Measurements from ENCODE around the gene RPL39.

The RPL39 gene

GRCh38 chrX:119745283-119745848, 46.1 kb downstream of the RPL39 start:
- Histone ChIP-seq H3K4me1 (ENCODE audit: insufficient read depth, low read length, poor library complexity, severe bottlenecking) (no peaks in the 10 kb centered on the region), H3K4me3 (ENCODE audit: low read length, poor library complexity, severe bottlenecking) (no peak overlapping the region), H3K9ac (ENCODE audit: low read depth, low read length, poor library complexity, severe bottlenecking) (no peak overlapping the region), H3K4me2 (ENCODE audit: low read depth, low read length, poor library complexity, severe bottlenecking) (no peak overlapping the region), H3K27me3 (ENCODE audit: insufficient read depth, low read length, poor library complexity, severe bottlenecking) (no peaks in the 10 kb centered on the region), H3K79me2 (ENCODE audit: insufficient read depth, low read length) (no peaks in the 10 kb centered on the region), H3F3A (ENCODE audit: low read depth) (no peaks in the 10 kb centered on the region), H4K20me1 (ENCODE audit: insufficient read depth, low read length, poor library complexity, severe bottlenecking) (no peaks in the 10 kb centered on the region), H3K9me2 (replicated peaks; ENCODE audit: low read depth, low read length) (no peaks in the 10 kb centered on the region), H2AFZ (ENCODE audit: low read length) (no peak overlapping the region), H3K9me3 (ENCODE audit: insufficient read depth, low read depth, low read length) (no peaks in the 10 kb centered on the region), H3K36me3 (ENCODE audit: insufficient read depth, low read length) (no peaks in the 10 kb centered on the region)
- TF ChIP-seq CTCF (conservative IDR thresholded peaks at IDR 0.05; ENCODE audit: low read length), result no peak
- no peak for TF ChIP-seq EZH2phosphoT487 (IDR thresholded peaks at IDR 0.05; ENCODE audit: borderline replicate concordance)

- Histone ChIP-seq H3K27me3 (ENCODE audit: insufficient read depth, low read length, poor library complexity, severe bottlenecking) (no peaks in the 10 kb centered on the region), H3F3A (ENCODE audit: low read depth) (no peaks in the 10 kb centered on the region), H2AFZ (ENCODE audit: low read length) (no peak overlapping the region), H3K4me3 (ENCODE audit: low read length, poor library complexity, severe bottlenecking) (no peak overlapping the region), H3K4me1 (ENCODE audit: insufficient read depth, low read length, poor library complexity, severe bottlenecking) (no peaks in the 10 kb centered on the region), H4K20me1 (ENCODE audit: insufficient read depth, low read length, poor library complexity, severe bottlenecking) (no peaks in the 10 kb centered on the region), H3K79me2 (ENCODE audit: insufficient read depth, low read length) (no peaks in the 10 kb centered on the region), H3K9me2 (replicated peaks; ENCODE audit: low read depth, low read length) (no peaks in the 10 kb centered on the region), H3K36me3 (ENCODE audit: insufficient read depth, low read length) (no peaks in the 10 kb centered on the region), H3K9me3 (ENCODE audit: insufficient read depth, low read depth, low read length) (no peaks in the 10 kb centered on the region), H3K9ac (ENCODE audit: low read depth, low read length, poor library complexity, severe bottlenecking) (no peak overlapping the region), H3K4me2 (ENCODE audit: low read depth, low read length, poor library complexity, severe bottlenecking) (no peak overlapping the region)
- TF ChIP-seq EZH2phosphoT487 (IDR thresholded peaks at IDR 0.05; ENCODE audit: borderline replicate concordance) (no peak), CTCF (conservative IDR thresholded peaks at IDR 0.05; ENCODE audit: low read length) (no peak)
These were observed 52.7 kb downstream of the RPL39 start for GRCh38 chrX:119738742-119739141.
